ENCODE data around the gene RGS16.

The RGS16 gene

GRCh38 chr1:182580736-182581135, 23.5 kb downstream of the RGS16 start:
- no peak for DNase-seq (ENCODE audit: low read depth in 2 of 2)

GRCh38 chr1:182575540-182576149, 28.5 kb downstream of the RGS16 start:
- DNase-seq (ENCODE audit: low read depth in 2 of 2), result no peak

GRCh38 chr1:182574156-182574555, 30.0 kb downstream of the RGS16 start:
- DNase-seq (ENCODE audit: low read depth in 2 of 2), result no peak

GRCh38 chr1:182570611-182570970, 33.6 kb downstream of the RGS16 start:
- DNase-seq (ENCODE audit: low read depth in 2 of 2), result no peak

GRCh38 chr1:182569939-182570610, 34.1 kb downstream of the RGS16 start:
- no peak for DNase-seq (ENCODE audit: low read depth in 2 of 2)

GRCh38 chr1:182568647-182569284, 35.4 kb downstream of the RGS16 start:
- DNase-seq (ENCODE audit: low read depth in 2 of 2), result no peak

- DNase-seq (ENCODE audit: low read depth in 2 of 2), result no peak
Measured at GRCh38 chr1:182567629-182568028, 36.6 kb downstream of the RGS16 start.

GRCh38 chr1:182565537-182565936, 38.7 kb downstream of the RGS16 start:
- DNase-seq (ENCODE audit: low read depth in 2 of 2), result no peak

GRCh38 chr1:182564406-182565004, 39.7 kb downstream of the RGS16 start:
- no peak for DNase-seq (ENCODE audit: low read depth in 2 of 2)

- no peak for DNase-seq (ENCODE audit: low read depth in 2 of 2)
Measured at GRCh38 chr1:182563095-182563494, 41.1 kb downstream of the RGS16 start.

GRCh38 chr1:182561456-182561855, 42.7 kb downstream of the RGS16 start:
- no peak for DNase-seq (ENCODE audit: low read depth in 2 of 2)

- DNase-seq (ENCODE audit: low read depth in 2 of 2), result no peak
Measured at GRCh38 chr1:182560392-182560984, 43.7 kb downstream of the RGS16 start.

GRCh38 chr1:182556279-182556678, 47.9 kb downstream of the RGS16 start:
- no peak for DNase-seq (ENCODE audit: low read depth in 2 of 2)

GRCh38 chr1:182555493-182555892, 48.7 kb downstream of the RGS16 start:
- DNase-seq (ENCODE audit: low read depth in 2 of 2), result no peak

- no peak for DNase-seq (ENCODE audit: low read depth in 2 of 2)
Measured at GRCh38 chr1:182552527-182552926, 51.7 kb downstream of the RGS16 start.

- DNase-seq (ENCODE audit: low read depth in 2 of 2), result no peak
Measured at GRCh38 chr1:182549811-182550210, 54.4 kb downstream of the RGS16 start.

- DNase-seq (ENCODE audit: low read depth in 2 of 2), result no peak
Measured at GRCh38 chr1:182549346-182549745, 54.8 kb downstream of the RGS16 start.

Data from stimulated activated CD8-positive, alpha-beta memory T cell treated with anti-CD3 and anti-CD28 coated beads, Interleukin-15, amount 100 ng/mL, for 4 hours (primary cell).